ENCODE data around the gene KCNAB1. TPM values are rescaled to one million over a fixed set of nuclear protein-coding genes. Genes with fewer than 3 reads are reported as not detected.

Gene KCNAB1
- total and polyA plus RNA-seq, 4 donors = 0.76 to 2.8 (median 1.0) TPM

DNA sequence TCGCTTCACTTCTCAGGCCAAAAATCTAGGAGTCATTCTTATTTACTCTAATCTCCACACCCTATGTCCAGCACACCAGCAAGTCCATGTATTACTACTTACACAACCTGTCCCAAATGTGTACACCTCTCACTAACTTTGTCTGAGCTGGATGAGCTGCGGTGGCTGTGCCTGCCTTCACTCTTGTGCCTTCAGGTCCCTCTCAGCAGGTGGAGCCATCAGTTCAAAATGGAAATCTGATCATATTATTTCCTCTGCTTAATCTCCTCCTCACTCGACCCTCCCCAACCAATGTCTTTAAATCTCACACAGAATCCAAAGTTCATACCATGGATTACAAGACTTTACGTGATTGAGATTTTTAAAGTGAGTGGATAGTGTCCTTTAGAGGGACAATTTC, 351.8 kb downstream of the KCNAB1 start (continued):
- TF ChIP-seq, protein P1, sequence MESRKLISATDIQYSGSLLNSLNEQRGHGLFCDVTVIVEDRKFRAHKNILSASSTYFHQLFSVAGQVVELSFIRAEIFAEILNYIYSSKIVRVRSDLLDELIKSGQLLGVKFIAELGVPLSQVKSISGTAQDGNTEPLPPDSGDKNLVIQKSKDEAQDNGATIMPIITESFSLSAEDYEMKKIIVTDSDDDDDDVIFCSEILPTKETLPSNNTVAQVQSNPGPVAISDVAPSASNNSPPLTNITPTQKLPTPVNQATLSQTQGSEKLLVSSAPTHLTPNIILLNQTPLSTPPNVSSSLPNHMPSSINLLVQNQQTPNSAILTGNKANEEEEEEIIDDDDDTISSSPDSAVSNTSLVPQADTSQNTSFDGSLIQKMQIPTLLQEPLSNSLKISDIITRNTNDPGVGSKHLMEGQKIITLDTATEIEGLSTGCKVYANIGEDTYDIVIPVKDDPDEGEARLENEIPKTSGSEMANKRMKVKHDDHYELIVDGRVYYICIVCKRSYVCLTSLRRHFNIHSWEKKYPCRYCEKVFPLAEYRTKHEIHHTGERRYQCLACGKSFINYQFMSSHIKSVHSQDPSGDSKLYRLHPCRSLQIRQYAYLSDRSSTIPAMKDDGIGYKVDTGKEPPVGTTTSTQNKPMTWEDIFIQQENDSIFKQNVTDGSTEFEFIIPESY (IDR thresholded peaks at IDR 0.05) = no peak

DNA sequence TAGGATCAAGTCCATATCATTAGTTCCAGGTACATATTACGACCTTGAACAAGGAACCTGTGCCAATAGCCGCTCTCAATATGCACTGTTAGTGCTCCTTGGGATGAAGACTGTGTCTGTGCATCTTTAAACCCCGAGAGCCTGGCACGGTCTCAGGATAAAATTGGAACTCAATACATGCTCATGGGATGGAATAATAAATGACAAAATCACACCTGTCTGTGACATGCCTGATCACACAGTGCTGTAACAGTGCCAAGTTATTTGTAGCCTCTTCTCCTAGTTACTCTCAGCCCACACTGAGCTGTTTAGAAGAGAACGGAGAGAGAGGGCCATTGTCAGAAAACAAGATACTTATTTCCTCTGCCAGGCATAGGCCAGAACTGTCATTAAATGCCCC, 352.3 kb downstream of the KCNAB1 start:
- no peaks in the 10 kb centered on the region for H3K9me3 ChIP-seq (ENCODE audit: control insufficient read depth in 4 of 4, low read length in 3 of 4)

DNA sequence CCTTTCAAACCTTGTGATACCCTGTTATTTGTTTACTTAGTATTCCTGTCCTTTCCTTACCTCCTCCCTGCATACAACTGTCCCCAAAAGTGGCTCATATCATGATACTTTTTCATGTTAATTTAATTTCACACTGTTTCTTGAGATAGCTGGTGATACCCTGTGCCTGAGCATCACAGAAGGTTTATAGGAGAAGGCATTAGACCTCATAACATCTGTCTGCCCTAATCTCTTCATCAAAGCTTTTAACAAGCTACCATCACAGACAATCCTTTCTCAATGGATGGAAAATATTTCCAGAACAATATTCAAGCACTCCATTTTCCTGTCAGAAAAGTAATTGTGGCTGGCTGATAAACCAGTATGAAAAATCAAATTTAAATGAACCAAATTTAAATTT, 353.0 kb downstream of the KCNAB1 start:
- TF ChIP-seq JUND (IDR thresholded peaks at IDR 0.05) = no peak
- TF ChIP-seq YY1 (IDR thresholded peaks at IDR 0.05) = no peak
- TF ChIP-seq NR2F2 (IDR thresholded peaks at IDR 0.05) = no peak
- TF ChIP-seq, protein P2, sequence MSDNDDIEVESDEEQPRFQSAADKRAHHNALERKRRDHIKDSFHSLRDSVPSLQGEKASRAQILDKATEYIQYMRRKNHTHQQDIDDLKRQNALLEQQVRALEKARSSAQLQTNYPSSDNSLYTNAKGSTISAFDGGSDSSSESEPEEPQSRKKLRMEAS (IDR thresholded peaks at IDR 0.05) = no peak
- TF ChIP-seq, protein P3, sequence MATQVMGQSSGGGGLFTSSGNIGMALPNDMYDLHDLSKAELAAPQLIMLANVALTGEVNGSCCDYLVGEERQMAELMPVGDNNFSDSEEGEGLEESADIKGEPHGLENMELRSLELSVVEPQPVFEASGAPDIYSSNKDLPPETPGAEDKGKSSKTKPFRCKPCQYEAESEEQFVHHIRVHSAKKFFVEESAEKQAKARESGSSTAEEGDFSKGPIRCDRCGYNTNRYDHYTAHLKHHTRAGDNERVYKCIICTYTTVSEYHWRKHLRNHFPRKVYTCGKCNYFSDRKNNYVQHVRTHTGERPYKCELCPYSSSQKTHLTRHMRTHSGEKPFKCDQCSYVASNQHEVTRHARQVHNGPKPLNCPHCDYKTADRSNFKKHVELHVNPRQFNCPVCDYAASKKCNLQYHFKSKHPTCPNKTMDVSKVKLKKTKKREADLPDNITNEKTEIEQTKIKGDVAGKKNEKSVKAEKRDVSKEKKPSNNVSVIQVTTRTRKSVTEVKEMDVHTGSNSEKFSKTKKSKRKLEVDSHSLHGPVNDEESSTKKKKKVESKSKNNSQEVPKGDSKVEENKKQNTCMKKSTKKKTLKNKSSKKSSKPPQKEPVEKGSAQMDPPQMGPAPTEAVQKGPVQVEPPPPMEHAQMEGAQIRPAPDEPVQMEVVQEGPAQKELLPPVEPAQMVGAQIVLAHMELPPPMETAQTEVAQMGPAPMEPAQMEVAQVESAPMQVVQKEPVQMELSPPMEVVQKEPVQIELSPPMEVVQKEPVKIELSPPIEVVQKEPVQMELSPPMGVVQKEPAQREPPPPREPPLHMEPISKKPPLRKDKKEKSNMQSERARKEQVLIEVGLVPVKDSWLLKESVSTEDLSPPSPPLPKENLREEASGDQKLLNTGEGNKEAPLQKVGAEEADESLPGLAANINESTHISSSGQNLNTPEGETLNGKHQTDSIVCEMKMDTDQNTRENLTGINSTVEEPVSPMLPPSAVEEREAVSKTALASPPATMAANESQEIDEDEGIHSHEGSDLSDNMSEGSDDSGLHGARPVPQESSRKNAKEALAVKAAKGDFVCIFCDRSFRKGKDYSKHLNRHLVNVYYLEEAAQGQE (IDR thresholded peaks at IDR 0.05) = no peak
- no peak for TF ChIP-seq RAD21 (IDR thresholded peaks at IDR 0.05)

More for the DNA sequence above, 352.3 kb downstream of the KCNAB1 start:
- H3K36me3 ChIP-seq (ENCODE audit: control insufficient read depth in 4 of 4, insufficient read depth in 3 of 4, low read depth in 1 of 4, low read length in 3 of 4) = no peaks in the 10 kb centered on the region
- H3K4me1 ChIP-seq (ENCODE audit: control insufficient read depth in 4 of 4, insufficient read depth in 4 of 4, low read length in 3 of 4) = no peaks in the 10 kb centered on the region
- no peaks in the 10 kb centered on the region for H3K27me3 ChIP-seq (ENCODE audit: control insufficient read depth in 4 of 4, insufficient read depth in 4 of 4, low read length in 3 of 4)
- no peak for DNase-seq (ENCODE audit: low spot score)
- no peak overlapping the region for H3K27ac ChIP-seq (ENCODE audit: low read depth in 1 of 2, low read length in 2 of 2)
- no peak overlapping the region for H3K4me3 ChIP-seq (ENCODE audit: low read depth in 1 of 3, low read length in 3 of 3)
- no peak overlapping the region for H3K9ac ChIP-seq (ENCODE audit: low read depth in 1 of 2, low read length in 2 of 2)
- TF ChIP-seq, protein P1 (IDR thresholded peaks at IDR 0.05) = no peak
- TF ChIP-seq EGR1 (IDR thresholded peaks at IDR 0.05; ENCODE audit: low read depth in 2 of 2) (no peak), RAD21 (IDR thresholded peaks at IDR 0.05) (no peak), HNF4A (conservative IDR thresholded peaks at IDR 0.05) (no peak)
- TF ChIP-seq, protein P3 (IDR thresholded peaks at IDR 0.05) = no peak
- TF ChIP-seq, protein P4, sequence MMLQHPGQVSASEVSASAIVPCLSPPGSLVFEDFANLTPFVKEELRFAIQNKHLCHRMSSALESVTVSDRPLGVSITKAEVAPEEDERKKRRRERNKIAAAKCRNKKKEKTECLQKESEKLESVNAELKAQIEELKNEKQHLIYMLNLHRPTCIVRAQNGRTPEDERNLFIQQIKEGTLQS (IDR thresholded peaks at IDR 0.05) = no peak
- TF ChIP-seq, protein P2 (IDR thresholded peaks at IDR 0.05) = no peak
- WGBS = 90% methylated on average over 5 of the region's 5 CpGs

More for the DNA sequence above, 353.0 kb downstream of the KCNAB1 start:
- no peaks in the 10 kb centered on the region for H3K36me3 ChIP-seq (ENCODE audit: control insufficient read depth in 4 of 4, insufficient read depth in 3 of 4, low read depth in 1 of 4, low read length in 3 of 4)
- H3K27me3 ChIP-seq (ENCODE audit: control insufficient read depth in 4 of 4, insufficient read depth in 4 of 4, low read length in 3 of 4) = no peaks in the 10 kb centered on the region
- no peak overlapping the region for H3K4me3 ChIP-seq (ENCODE audit: low read depth in 1 of 3, low read length in 3 of 3)
- no peak for DNase-seq (ENCODE audit: low spot score)
- H3K9me3 ChIP-seq (ENCODE audit: control insufficient read depth in 4 of 4, low read length in 3 of 4) = no peaks in the 10 kb centered on the region
- no peak overlapping the region for H3K9ac ChIP-seq (ENCODE audit: low read depth in 1 of 2, low read length in 2 of 2)
- H3K27ac ChIP-seq (ENCODE audit: low read depth in 1 of 2, low read length in 2 of 2) = no peak overlapping the region
- no peaks in the 10 kb centered on the region for H3K4me1 ChIP-seq (ENCODE audit: control insufficient read depth in 4 of 4, insufficient read depth in 4 of 4, low read length in 3 of 4)

Data from liver (tissue), 9 donors.